IMR-90 (cell line): Measurements from ENCODE around the gene ACY1. TPM values are rescaled to one million over a fixed set of nuclear protein-coding genes. Genes with fewer than 3 reads are reported as not detected.

ENCODE experiments used
- ATAC-seq: fragments of 200-7000 bp; cut with Tn5 transposase; 2 replicates; pipeline ENCODE4 v1.9.1; 2020; ENCODE audit warnings: low read depth, mild to moderate bottlenecking, moderate library complexity
- BruUV-seq: library from RNA; stranded (reverse); fragments of 400-500 nt; replicated peaks from 2 replicates; lab custom pipeline; 2021; lab: Mats Ljungman, UMichigan
- CTCF ChIA-PET: fragments of 300-600 bp; formaldehyde crosslinking; extraction: SDS; loops from one replicate; lab custom pipeline; 2021; ENCODE audit warnings: antibody characterized with exemption; lab: Yijun Ruan, JAX
- POLR2A ChIA-PET: fragments of 300-600 bp; sonication (Branson Sonifier 250); formaldehyde crosslinking; loops from one replicate; lab custom pipeline; 2022; ENCODE audit warnings: antibody characterized with exemption; ENCODE audit not compliant: unreplicated experiment; lab: Charles Lee
- DNase-seq: peaks from one replicate; pipeline ENCODE4 v3.0.0; 2013
- H2AFZ ChIP-seq: replicated peaks from 2 replicates; pipeline ENCODE3; 2013; ENCODE audit warnings: low read length, mild to moderate bottlenecking; ENCODE audit not compliant: poor library complexity
- H2AK5ac ChIP-seq: 2 replicates; pipeline ENCODE4 v1.6.1; 2013; ENCODE audit warnings: low read depth, low read length, inconsistent platforms
- H2AK9ac ChIP-seq: replicated peaks from 2 replicates; pipeline ENCODE3; 2013; ENCODE audit warnings: mild to moderate bottlenecking, low read depth, low read length, moderate library complexity; ENCODE audit not compliant: poor library complexity
- H2BK120ac ChIP-seq: 2 replicates; pipeline ENCODE4 v1.6.1; 2013; ENCODE audit warnings: low read depth, low read length, inconsistent platforms
- H2BK15ac ChIP-seq: 3 replicates; pipeline ENCODE4 v1.6.1; 2013; ENCODE audit warnings: low read depth, low read length, inconsistent platforms
- H2BK20ac ChIP-seq: 2 replicates; pipeline ENCODE4 v1.6.1; 2013; ENCODE audit warnings: low read depth, mild to moderate bottlenecking, inconsistent platforms, low read length, moderate library complexity
- H2BK5ac ChIP-seq: 2 replicates; pipeline ENCODE4 v1.6.1; 2013; ENCODE audit warnings: mild to moderate bottlenecking, low read depth, low read length, inconsistent platforms; ENCODE audit not compliant: poor library complexity, severe bottlenecking
- H3K14ac ChIP-seq: replicated peaks from 2 replicates; pipeline ENCODE4 v1.6.1; 2013; ENCODE audit warnings: low read depth, low read length, inconsistent platforms
- H3K18ac ChIP-seq: 2 replicates; pipeline ENCODE4 v1.6.1; 2013; ENCODE audit warnings: low read depth, low read length, control low read depth
- H3K23ac ChIP-seq: 2 replicates; pipeline ENCODE4 v1.6.1; 2013; ENCODE audit warnings: low read depth, low read length, inconsistent platforms
- H3K27ac ChIP-seq: 2 replicates; pipeline ENCODE4 v1.5.1; 2013; ENCODE audit warnings: mild to moderate bottlenecking, control low read depth, low read length; ENCODE audit not compliant: insufficient read depth
- H3K27me3 ChIP-seq: 2 replicates; pipeline ENCODE4 v1.6.1; 2013; ENCODE audit warnings: low read length; ENCODE audit not compliant: control insufficient read depth, insufficient read depth
- H3K36me3 ChIP-seq: 2 replicates; pipeline ENCODE4 v1.6.1; 2013; ENCODE audit warnings: low read length, mixed read lengths; ENCODE audit not compliant: control insufficient read depth, insufficient read depth
- H3K4ac ChIP-seq: 2 replicates; pipeline ENCODE4 v1.6.1; 2013; ENCODE audit warnings: low read depth, low read length, inconsistent platforms
- H3K4me1 ChIP-seq: 2 replicates; pipeline ENCODE4 v1.6.1; 2013; ENCODE audit warnings: low read length, mixed read lengths; ENCODE audit not compliant: control insufficient read depth, insufficient read depth
- H3K4me2 ChIP-seq: 2 replicates; pipeline ENCODE4 v1.6.1; 2013; ENCODE audit warnings: low read depth, mild to moderate bottlenecking, control low read depth, low read length, moderate library complexity
- H3K4me3 ChIP-seq: 2 replicates; pipeline ENCODE4 v1.5.1; 2013; ENCODE audit warnings: low read depth, mild to moderate bottlenecking, control low read depth, low read length, moderate library complexity; ENCODE audit not compliant: insufficient read depth
- H3K56ac ChIP-seq: 2 replicates; pipeline ENCODE4 v1.6.1; 2013; ENCODE audit warnings: low read length, inconsistent platforms; ENCODE audit not compliant: insufficient read depth; ENCODE audit errors: extremely low read depth
- H3K79me1 ChIP-seq, 2 experiments: 2 replicates each; pipeline ENCODE4 v1.6.1; 2013; ENCODE audit warnings: low read length in 2 of 2, inconsistent platforms in 1 of 2, low read depth in 1 of 2
- H3K9ac ChIP-seq: 2 replicates; pipeline ENCODE4 v1.6.1; 2013; ENCODE audit warnings: low read depth, low read length, control low read depth
- H3K9me1 ChIP-seq: 2 replicates; pipeline ENCODE4 v1.6.1; 2013; ENCODE audit warnings: low read length, inconsistent platforms; ENCODE audit not compliant: insufficient read depth
- H3K9me3 ChIP-seq: 2 replicates; pipeline ENCODE4 v1.6.1; 2013; ENCODE audit warnings: low read length; ENCODE audit not compliant: control insufficient read depth, insufficient read depth
- H4K20me1 ChIP-seq: 2 replicates; pipeline ENCODE4 v1.6.1; 2013; ENCODE audit warnings: low read length, inconsistent platforms; ENCODE audit not compliant: insufficient read depth
- H4K5ac ChIP-seq: 2 replicates; pipeline ENCODE4 v1.6.1; 2013; ENCODE audit warnings: mild to moderate bottlenecking, low read depth, low read length, control low read depth
- H4K8ac ChIP-seq, 2 experiments: 2 replicates each; pipeline ENCODE4 v1.6.1; 2013; ENCODE audit warnings: low read depth in 2 of 2, low read length in 2 of 2, control low read depth in 1 of 2, inconsistent platforms in 1 of 2
- H4K91ac ChIP-seq: 2 replicates; pipeline ENCODE4 v1.6.1; 2013; ENCODE audit warnings: low read depth, low read length, inconsistent platforms; ENCODE audit not compliant: insufficient read depth
- FOS ChIP-seq: fragments of 150-350 bp; IDR thresholded peaks from 2 replicates; pipeline ENCODE4 v1.6.1; 2016; ENCODE audit warnings: low read depth, low read length
- MAFK ChIP-seq: IDR thresholded peaks from 2 replicates; pipeline ENCODE4 v1.6.1; 2012; ENCODE audit warnings: low read depth, low read length, improper control_type of control experiment
- MAZ ChIP-seq: IDR thresholded peaks from 2 replicates; pipeline ENCODE4 v1.6.1; 2012; ENCODE audit warnings: low read depth, mild to moderate bottlenecking, low read length, improper control_type of control experiment, moderate library complexity, borderline replicate concordance
- MXI1 ChIP-seq: IDR thresholded peaks from 2 replicates; pipeline ENCODE4 v1.6.1; 2012; ENCODE audit warnings: low read depth, mild to moderate bottlenecking, low read length, moderate library complexity, borderline replicate concordance
- NFE2L2 ChIP-seq: fragments of 150-350 bp; IDR thresholded peaks from 2 replicates; pipeline ENCODE4 v1.6.1; 2016; ENCODE audit warnings: low read depth, mild to moderate bottlenecking, low read length
- RAD21 ChIP-seq: IDR thresholded peaks from 2 replicates; pipeline ENCODE4 v1.6.1; 2012; ENCODE audit warnings: low read length, improper control_type of control experiment
- RCOR1 ChIP-seq: IDR thresholded peaks from 2 replicates; pipeline ENCODE4 v1.6.1; 2012; ENCODE audit warnings: mild to moderate bottlenecking, low read length, improper control_type of control experiment; ENCODE audit not compliant: insufficient replicate concordance
- USF2 ChIP-seq: fragments of 150-350 bp; IDR thresholded peaks from 2 replicates; pipeline ENCODE4 v1.6.1; 2017; ENCODE audit warnings: mild to moderate bottlenecking, antibody characterized with exemption, low read length, low read depth
- dilution Hi-C: fragments of 300-500 bp; cut with HindIII; formaldehyde crosslinking; loops from one replicate; pipeline ENCODE4 v1.14.3; 2018; ENCODE audit warnings: low sequenced_read_pairs; ENCODE audit not compliant: unreplicated experiment
- in situ Hi-C: fragments of 300-500 bp; cut with MboI; formaldehyde crosslinking; loops from 3 replicates; pipeline ENCODE4 v1.14.3; 2019; ENCODE audit warnings: low sequenced_read_pairs, inconsistent platforms, mixed read lengths
- intact Hi-C: fragments of 100-400 bp; cut with micrococcal nuclease; formaldehyde crosslinking; loops from 2 replicates; pipeline ENCODE4 v1.10.0; 2022
- polyA plus RNA-seq, 3 experiments: library from polyadenylated mRNA; depleted of rRNA; stranded (reverse); fragments of >200 nt; gene quantifications; 2 replicates each; pipeline ENCODE4 v1.2.3, GENCODE V29; 2012; ENCODE audit warnings: low replicate concordance in 1 of 3
- total RNA-seq: library from RNA; depleted of rRNA; stranded (reverse); fragments of >200 nt; gene quantifications from 2 replicates; pipeline ENCODE4 v1.2.3, GENCODE V29; 2012

ACY1 gene
- total and polyA plus RNA-seq, 2 of the 4 experiments (the other 2 are of a cell fraction): 22.0 to 47.1 TPM

GRCh38 chr3:52010431-52010830 lies 27.1 kb downstream of the ACY1 start:
- no peak overlapping the region for H3K9ac ChIP-seq
- no peak for DNase-seq
- no peak overlapping the region for H4K8ac ChIP-seq
- H3K27me3 ChIP-seq: no peaks in the 10 kb centered on the region
- H3K9me3 ChIP-seq: no peaks in the 10 kb centered on the region
- no peaks in the 10 kb centered on the region for H3K79me1 ChIP-seq
- no peak overlapping the region for H2BK5ac ChIP-seq
- H3K18ac ChIP-seq: no peak overlapping the region
- ATAC-seq: no peak
- H3K14ac ChIP-seq: no peak overlapping the region
- in situ Hi-C loops (loop anchor here (5.0 kb wide), 1 partner anchor 37 kb away; no protein-coding TSS in a partner anchor), intact Hi-C loops (no loop called here), dilution Hi-C loops (no loop called here)
- no peak overlapping the region for H2BK20ac ChIP-seq
- no peak overlapping the region for H3K27ac ChIP-seq
- H3K4me2 ChIP-seq: no peak overlapping the region
- BruUV-seq: no TSS peak
- no peak overlapping the region for H4K5ac ChIP-seq
- no peak overlapping the region for H4K91ac ChIP-seq
- H3K36me3 ChIP-seq: no peaks in the 10 kb centered on the region
- H2AFZ ChIP-seq: no peak overlapping the region
- no peak overlapping the region for H3K4ac ChIP-seq
- TF ChIP-seq MAZ: no peak
- TF ChIP-seq FOS: no peak
- TF ChIP-seq MXI1: no peak
- no peak for TF ChIP-seq NFE2L2
- TF ChIP-seq MAFK: no peak
- no peak for TF ChIP-seq RCOR1
- TF ChIP-seq USF2: no peak
- no peak for TF ChIP-seq RAD21
- no peaks in the 10 kb centered on the region for H4K20me1 ChIP-seq
- H3K9me1 ChIP-seq: no peaks in the 10 kb centered on the region
- no peak overlapping the region for H2AK5ac ChIP-seq
- CTCF ChIA-PET: no interaction called here
- H3K4me1 ChIP-seq: peaks cover 8% of the 10 kb centered on the region
- H2AK9ac ChIP-seq: no peak overlapping the region
- no peak overlapping the region for H3K56ac ChIP-seq
- no peak overlapping the region for H2BK15ac ChIP-seq
- no peak overlapping the region for H3K23ac ChIP-seq
- no peak overlapping the region for H2BK120ac ChIP-seq
- no peak overlapping the region for H3K4me3 ChIP-seq
- POLR2A ChIA-PET: no interaction called here
